Measurements from ENCODE around the gene PIGH.

GRCh38 chr14:67627519-67627918 lies 27.5 kb upstream of the PIGH start:
- TF ChIP-seq CTCF (IDR thresholded peaks at IDR 0.05), result no peak
- no peak for TF ChIP-seq POLR2A (IDR thresholded peaks at IDR 0.05)
